PC-3 (cell line): ENCODE data around the gene OR2H1.

Experiments used
- EZH2phosphoT487 ChIP-seq: fragments of 300-600 bp; sonication (generic); IDR thresholded peaks from 2 replicates; pipeline ENCODE4 v1.6.1; 2018; ENCODE audit warnings: mild to moderate bottlenecking, antibody characterized with exemption, low read length, borderline replicate concordance
- TF ChIP-seq, protein P1 (sequence below): fragments of 300-600 bp; sonication (generic); conservative IDR thresholded peaks from 2 replicates; pipeline ENCODE4 v1.5.1; 2017; ENCODE audit warnings: antibody characterized with exemption, low read depth, mild to moderate bottlenecking, low read length

DNA sequence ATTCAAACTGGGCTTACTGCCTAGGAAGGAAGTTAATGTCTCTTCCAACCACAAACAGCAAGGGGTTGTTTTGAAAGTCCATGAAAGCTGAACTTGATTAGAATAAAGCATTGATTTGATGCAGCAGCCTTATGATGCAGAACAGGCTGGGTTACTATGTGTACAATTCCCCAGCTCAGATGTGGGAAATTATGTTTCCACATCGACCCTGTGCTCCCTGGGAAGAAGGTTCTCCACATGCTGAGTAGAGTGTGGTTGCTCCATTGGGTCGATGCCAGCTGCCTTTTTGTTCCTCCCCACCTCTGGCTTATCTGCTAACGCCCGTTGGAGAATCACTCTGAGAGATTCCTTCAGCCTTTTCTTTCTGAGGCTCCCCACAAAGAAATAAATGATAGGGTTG, 29.6 kb downstream of the OR2H1 start:
- TF ChIP-seq, protein P1, sequence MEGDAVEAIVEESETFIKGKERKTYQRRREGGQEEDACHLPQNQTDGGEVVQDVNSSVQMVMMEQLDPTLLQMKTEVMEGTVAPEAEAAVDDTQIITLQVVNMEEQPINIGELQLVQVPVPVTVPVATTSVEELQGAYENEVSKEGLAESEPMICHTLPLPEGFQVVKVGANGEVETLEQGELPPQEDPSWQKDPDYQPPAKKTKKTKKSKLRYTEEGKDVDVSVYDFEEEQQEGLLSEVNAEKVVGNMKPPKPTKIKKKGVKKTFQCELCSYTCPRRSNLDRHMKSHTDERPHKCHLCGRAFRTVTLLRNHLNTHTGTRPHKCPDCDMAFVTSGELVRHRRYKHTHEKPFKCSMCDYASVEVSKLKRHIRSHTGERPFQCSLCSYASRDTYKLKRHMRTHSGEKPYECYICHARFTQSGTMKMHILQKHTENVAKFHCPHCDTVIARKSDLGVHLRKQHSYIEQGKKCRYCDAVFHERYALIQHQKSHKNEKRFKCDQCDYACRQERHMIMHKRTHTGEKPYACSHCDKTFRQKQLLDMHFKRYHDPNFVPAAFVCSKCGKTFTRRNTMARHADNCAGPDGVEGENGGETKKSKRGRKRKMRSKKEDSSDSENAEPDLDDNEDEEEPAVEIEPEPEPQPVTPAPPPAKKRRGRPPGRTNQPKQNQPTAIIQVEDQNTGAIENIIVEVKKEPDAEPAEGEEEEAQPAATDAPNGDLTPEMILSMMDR = no peak
- no peak for TF ChIP-seq EZH2phosphoT487
